Activated CD8-positive, alpha-beta memory T cell treated with anti-CD3 and anti-CD28 coated beads for 4 hours (primary cell): ENCODE measurements around the gene DTNBP1.
A peak's percentile ranks its signal among the peaks of the same experiment; 100 is the strongest.

Source experiments
- DNase-seq, 2 donors: peaks; one replicate each; pipeline ENCODE4 v3.0.0-alpha.2; 2020; ENCODE audit warnings: low read depth in 2 of 2

DTNBP1 gene

GRCh38 chr6:15662326-15663129, at the start of gene DTNBP1:
Gene DTNBP1 (minus strand): TSS chr6:15663028. CDS start chr6:15662869, 159 bp downstream.
- peak; percentile 66 to 70 for DNase-seq

GRCh38 chr6:15709651-15710269, 46.9 kb upstream of the DTNBP1 start:
- DNase-seq = no peak

- DNase-seq = no peak
Observed at GRCh38 chr6:15708231-15708630, 45.4 kb upstream of the DTNBP1 start.

GRCh38 chr6:15705981-15706380, 43.2 kb upstream of the DTNBP1 start:
- DNase-seq = no peak

- no peak for DNase-seq
Observed at GRCh38 chr6:15698471-15698870, 35.6 kb upstream of the DTNBP1 start.

GRCh38 chr6:15697895-15698294, 35.1 kb upstream of the DTNBP1 start:
- no peak for DNase-seq

- peak; percentile 50 to 64 for DNase-seq
Observed at GRCh38 chr6:15691250-15691869, 28.5 kb upstream of the DTNBP1 start.

GRCh38 chr6:15690510-15690909, 27.7 kb upstream of the DTNBP1 start:
- DNase-seq = no peak

GRCh38 chr6:15689586-15690482, 27.0 kb upstream of the DTNBP1 start:
- DNase-seq = no peak

- no peak for DNase-seq
Observed at GRCh38 chr6:15685619-15686018, 22.8 kb upstream of the DTNBP1 start.

GRCh38 chr6:15682965-15683822, 20.4 kb upstream of the DTNBP1 start:
- no peak for DNase-seq

- DNase-seq = no peak
Observed at GRCh38 chr6:15681946-15682345, 19.1 kb upstream of the DTNBP1 start.

- no peak for DNase-seq
Observed at GRCh38 chr6:15678514-15678913, 15.7 kb upstream of the DTNBP1 start.

GRCh38 chr6:15677822-15678221, 15.0 kb upstream of the DTNBP1 start:
- DNase-seq = no peak

- no peak for DNase-seq
Observed at GRCh38 chr6:15675536-15676220, 12.8 kb upstream of the DTNBP1 start.

GRCh38 chr6:15674690-15675386, 12.0 kb upstream of the DTNBP1 start:
- DNase-seq = no peak

GRCh38 chr6:15673666-15674065, 10.8 kb upstream of the DTNBP1 start:
- DNase-seq = no peak

GRCh38 chr6:15672818-15673217, 10.0 kb upstream of the DTNBP1 start:
- DNase-seq = no peak

GRCh38 chr6:15672291-15672690, 9.5 kb upstream of the DTNBP1 start:
- DNase-seq = no peak

- no peak for DNase-seq
Observed at GRCh38 chr6:15668918-15669317, 6.1 kb upstream of the DTNBP1 start.
